Ammon's horn (tissue), 1 donor: ENCODE results near the gene LEPROT.
A peak's percentile ranks its signal among the peaks of the same experiment; 100 is the strongest.
"Not testable (repeated sequence)": the region's sequence is repeated elsewhere in the genome, so short reads cannot be mapped to it uniquely, and the experiment has no call there.

Experiments
- DNase-seq: peaks from one replicate; pipeline ENCODE4 v3.0.0-alpha.2; 2016; ENCODE audit warnings: low spot score

Gene LEPROT

GRCh38 chr1:65420590-65421350 is at the start of gene LEPROT, which contains the start of gene LEPR:
Gene LEPROT, plus strand, starts transcription at chr1:65420668. Its CDS starts 57 bp downstream, at chr1:65420725.
Gene LEPR, plus strand, starts transcription at chr1:65420668. Its CDS starts 144,898 bp downstream, at chr1:65565566.
- DNase-seq, result no peak

DNA sequence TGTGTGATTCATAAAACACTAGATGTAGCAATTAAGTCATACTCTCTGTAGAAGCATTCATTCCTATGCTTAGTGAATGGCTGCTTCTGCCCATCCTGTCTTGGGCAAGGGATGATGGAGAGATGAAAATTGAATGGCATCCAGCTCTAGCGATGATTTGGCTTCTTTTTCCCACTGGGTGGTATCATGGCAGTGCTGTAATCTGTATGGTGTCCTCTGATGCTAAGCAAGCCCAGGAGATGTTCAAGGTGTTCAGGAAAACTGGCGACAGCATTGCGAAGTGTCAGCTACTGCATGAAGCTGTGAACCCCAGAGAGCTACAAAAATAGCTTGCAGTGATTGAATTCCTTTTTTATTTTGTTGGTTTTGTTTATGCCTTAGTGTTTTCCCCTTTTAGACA is 48.9 kb upstream of the LEPROT start:
- no peak for DNase-seq

- DNase-seq, result no peak
Measured at GRCh38 chr1:65372557-65372956, 47.9 kb upstream of the LEPROT start.

DNA sequence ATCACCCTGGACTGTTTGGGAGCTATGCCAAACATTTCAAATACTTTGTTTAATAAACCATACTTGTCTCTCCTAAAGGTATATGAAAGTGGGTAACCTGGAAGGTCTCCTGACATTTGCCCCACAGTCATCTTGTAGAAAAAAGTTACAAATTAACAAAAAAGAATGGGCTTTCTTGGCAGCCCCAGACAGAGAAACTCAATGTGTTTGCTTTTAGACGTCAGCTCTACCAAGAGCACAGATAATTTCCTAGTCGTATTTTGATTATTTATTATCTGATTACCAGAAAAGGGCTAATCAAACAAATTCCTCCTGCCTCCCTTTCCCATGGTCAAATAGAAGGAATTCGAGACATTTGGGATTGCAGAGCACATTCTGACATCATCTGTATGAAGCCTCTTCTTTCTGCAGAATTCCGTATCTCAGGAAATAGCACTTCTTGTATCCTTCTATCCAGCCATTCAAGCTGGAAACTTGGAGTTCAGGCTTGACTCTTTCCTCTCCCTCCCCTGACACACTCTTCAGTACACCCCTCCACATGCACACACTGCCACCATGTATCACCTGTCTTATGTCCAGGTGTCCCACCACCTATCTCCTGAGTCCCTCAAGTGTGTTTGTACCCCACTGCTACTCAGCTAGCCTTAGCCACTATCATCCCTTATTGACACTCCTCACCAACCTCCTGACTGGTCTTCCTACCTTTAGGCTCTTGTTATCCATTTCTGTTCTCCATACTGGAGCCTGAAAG is 42.8 kb upstream of the LEPROT start:
- no peak for DNase-seq

- DNase-seq, result no peak
Measured at GRCh38 chr1:65378247-65378946, 42.1 kb upstream of the LEPROT start.

DNA sequence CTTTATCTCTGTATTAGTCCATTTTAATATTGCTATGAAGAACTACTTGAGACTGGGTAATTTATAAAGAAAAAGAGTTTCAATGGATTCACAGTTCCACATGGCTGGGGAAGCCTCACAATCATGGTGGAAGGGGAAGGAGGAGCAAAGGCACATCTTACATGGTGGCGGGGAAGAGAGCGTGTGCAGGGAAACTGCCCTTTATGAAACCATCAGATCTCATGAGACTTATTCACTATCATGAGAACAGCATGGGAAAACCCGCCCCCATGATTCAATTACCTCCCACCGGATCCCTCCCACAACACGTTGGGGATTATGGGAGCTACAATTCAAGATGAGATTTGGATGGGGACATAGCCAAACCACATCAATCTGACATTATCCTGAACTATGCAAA is 36.0 kb upstream of the LEPROT start:
- not testable (repeated sequence) for DNase-seq

DNA sequence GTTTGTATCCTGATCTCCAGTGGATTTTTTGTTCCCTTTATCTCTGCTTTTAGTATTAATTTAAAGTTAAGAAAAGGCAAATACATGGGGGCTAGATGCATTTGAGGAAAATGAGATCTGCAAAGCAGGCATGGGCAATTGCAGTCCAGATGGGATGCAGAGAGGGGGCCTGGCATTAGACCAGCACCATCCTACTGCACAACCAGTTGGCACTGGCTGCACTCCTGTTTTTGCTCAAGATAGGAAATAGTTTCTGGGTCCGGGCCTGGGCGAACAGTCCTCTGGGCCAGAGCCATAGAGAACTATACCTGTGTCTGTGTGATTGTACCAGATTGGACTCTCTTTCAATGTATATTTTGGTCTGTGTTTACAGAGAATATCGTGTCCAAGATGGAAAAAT is 34.0 kb upstream of the LEPROT start:
- DNase-seq, result no peak

- no peak for DNase-seq
Measured at GRCh38 chr1:65387821-65388220, 32.6 kb upstream of the LEPROT start.

GRCh38 chr1:65388908-65389695 is 31.4 kb upstream of the LEPROT start:
- DNase-seq, result no peak

DNA sequence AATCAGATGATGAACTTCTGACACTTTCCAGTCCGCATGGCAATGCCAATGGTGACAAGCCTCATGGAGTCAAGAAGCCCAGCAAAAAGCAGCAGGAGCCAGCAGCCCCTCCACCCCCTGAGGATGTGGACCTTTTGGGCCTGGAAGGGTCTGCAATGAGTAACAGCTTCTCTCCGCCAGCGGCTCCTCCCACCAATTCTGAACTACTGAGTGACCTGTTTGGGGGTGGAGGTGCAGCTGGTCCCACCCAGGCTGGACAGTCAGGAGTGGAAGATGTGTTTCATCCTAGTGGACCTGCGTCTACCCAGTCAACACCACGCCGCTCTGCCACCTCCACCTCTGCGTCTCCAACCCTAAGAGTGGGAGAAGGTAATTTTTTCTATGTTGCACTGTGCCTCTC is 28.0 kb upstream of the LEPROT start:
- DNase-seq, result no peak

- DNase-seq, result no peak
Measured at GRCh38 chr1:65393347-65393746, 27.1 kb upstream of the LEPROT start.

- DNase-seq, result no peak
Measured at GRCh38 chr1:65393928-65394327, 26.5 kb upstream of the LEPROT start.

GRCh38 chr1:65395887-65396612 is 24.4 kb upstream of the LEPROT start:
- no peak for DNase-seq

DNA sequence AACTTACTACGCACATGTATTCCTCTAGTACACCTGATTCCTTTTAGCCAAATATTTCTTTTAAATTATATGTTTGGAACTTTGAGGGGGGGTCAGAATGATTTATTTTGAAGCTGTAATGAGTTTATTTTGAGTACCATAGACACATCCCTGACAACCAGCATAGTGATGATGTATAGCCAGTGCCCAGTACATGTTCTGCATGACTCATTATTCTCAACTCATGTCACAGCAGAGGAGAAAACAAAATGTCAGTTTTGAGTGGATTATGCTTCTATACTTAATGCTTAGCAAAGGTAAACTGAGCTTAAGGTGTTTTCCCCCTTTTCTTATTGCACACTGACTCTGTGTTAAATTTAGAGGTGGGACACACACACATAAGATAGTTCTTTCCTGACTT is 22.4 kb upstream of the LEPROT start:
- no peak for DNase-seq

DNA sequence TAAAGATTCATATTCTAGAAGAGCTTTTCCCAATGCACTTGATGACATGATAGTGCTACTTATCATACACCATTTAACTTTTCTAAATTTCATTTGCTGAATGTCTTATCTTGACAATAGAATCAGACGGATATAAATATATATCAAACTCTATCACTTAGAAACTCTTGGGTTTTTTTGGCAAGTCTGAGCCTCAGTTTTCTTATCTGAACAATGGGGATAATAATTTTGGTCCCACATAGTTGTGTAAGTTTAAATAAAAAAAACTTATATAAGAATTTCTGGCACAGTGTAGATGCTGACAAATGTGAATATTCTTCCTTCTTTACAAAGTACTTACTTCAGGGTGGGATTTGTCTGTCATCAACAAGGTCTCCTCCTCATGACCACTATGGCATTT is 21.5 kb upstream of the LEPROT start:
- DNase-seq, result no peak

DNA sequence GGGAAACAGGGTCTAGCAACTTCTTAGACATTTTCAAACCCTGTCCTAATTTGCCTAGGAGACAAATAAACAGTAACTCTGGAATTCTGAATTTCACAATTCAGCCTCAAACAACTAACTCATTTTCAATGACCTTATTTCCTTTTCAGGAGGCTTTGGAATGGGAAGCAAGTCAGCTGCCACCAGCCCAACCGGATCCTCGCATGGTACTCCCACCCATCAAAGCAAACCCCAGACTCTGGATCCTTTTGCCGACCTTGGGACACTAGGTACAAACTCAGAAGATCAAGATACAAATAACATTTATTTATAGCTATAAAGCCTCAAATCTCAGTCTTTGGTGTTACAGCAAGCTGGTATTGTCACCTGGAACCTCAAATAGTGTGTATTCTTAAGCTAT is 18.9 kb upstream of the LEPROT start:
- peak; percentile 45 for DNase-seq

DNA sequence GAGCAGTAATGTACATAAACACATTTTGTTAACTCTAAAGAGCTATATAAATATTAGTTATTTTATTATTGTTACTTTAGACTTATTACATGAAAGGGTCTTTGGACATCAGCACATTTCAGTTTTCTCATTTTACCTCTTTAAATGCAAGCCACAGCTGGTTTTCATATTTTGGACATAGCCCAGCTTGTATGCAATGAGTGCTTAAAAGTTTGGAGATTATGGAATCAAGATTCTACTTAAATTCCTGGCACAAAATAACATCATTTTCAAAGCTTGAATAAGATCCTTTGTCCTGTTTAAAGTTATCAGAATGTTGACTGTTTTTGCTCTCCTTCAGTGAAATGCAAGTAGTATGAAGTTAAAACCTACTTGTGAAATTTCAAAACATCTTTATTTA is 15.5 kb upstream of the LEPROT start:
- no peak for DNase-seq

DNA sequence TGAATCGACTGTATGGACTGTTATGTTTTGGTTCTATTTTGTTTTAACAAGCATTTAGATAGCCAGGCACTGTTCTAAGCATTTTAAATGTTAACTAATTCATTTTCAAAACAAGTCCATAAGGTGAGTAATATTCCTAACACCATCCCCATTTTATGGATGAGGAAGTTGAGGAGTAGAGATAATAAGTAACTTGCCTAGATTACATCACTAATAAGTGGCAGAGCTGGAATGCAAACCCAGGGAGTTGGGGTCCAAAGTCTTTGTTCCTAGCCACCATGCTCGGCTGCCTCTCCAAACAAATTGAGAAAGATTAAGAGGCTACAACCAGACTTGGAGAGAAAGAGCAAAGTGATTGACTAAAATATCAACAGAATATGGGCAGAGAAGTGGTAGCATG is 12.6 kb upstream of the LEPROT start:
- no peak for DNase-seq

GRCh38 chr1:65409314-65409713 is 11.2 kb upstream of the LEPROT start:
- no peak for DNase-seq

DNA sequence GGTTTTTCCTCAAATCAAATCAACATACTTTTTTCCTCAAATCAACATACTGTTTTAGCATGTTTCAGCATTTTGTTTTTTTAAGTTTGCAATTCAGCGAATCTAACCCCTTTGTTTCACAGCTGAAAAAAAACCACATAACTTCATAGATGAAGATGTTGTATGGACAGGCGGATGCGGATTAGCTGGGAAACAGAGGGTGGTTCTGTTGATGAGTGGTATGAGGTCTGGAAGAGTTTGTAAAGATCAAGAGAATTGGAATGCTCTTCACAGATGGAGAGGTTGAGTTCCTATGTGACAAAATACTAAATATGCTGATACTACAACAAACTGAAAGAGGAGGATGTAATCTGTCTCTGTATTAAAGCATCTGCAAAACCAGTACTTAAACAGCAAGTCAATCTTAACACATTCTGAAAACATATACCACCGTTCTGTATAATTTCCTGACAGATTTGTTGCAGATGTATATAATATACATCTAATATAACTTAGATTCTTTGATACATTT is 10.6 kb upstream of the LEPROT start:
- no peak for DNase-seq
